Neural cell (in vitro differentiated cells): ENCODE data around the gene CDC37. TPM values are rescaled to one million over a fixed set of nuclear protein-coding genes. Genes with fewer than 3 reads are reported as not detected.

Experiments
- H2AFZ ChIP-seq: fragments of 200-600, 300-800 bp; sonication (generic), shearing (Covaris generic); 2 replicates; pipeline ENCODE4 v1.6.0; 2014; ENCODE audit warnings: low read depth, mild to moderate bottlenecking, antibody characterized with exemption, low read length, moderate library complexity
- H3F3A ChIP-seq: fragments of 200-600 bp; shearing (Covaris generic); 2 replicates; pipeline ENCODE4 v1.6.1; 2016; ENCODE audit warnings: mild to moderate bottlenecking, moderate library complexity, mixed read lengths, antibody characterized with exemption, low read length; ENCODE audit not compliant: insufficient read depth, poor library complexity, severe bottlenecking
- H3K27ac ChIP-seq: fragments of 200-600, 300-800 bp; sonication (generic), shearing (Covaris generic); 2 replicates; pipeline ENCODE4 v1.5.1; 2014; ENCODE audit warnings: mild to moderate bottlenecking, low read length, moderate library complexity
- H3K27me3 ChIP-seq: fragments of 300-800, 200-600 bp; sonication (generic), shearing (Covaris generic); 2 replicates; pipeline ENCODE4 v1.6.0; 2014; ENCODE audit warnings: mild to moderate bottlenecking, low read depth, low read length, moderate library complexity; ENCODE audit not compliant: insufficient read depth
- H3K36me3 ChIP-seq: fragments of 300-800, 200-600 bp; sonication (generic), shearing (Covaris generic); 2 replicates; pipeline ENCODE4 v1.5.1; 2014; ENCODE audit warnings: mild to moderate bottlenecking, antibody characterized with exemption, low read length, moderate library complexity; ENCODE audit not compliant: insufficient read depth
- H3K4me2 ChIP-seq: fragments of 300-800, 200-600 bp; sonication (generic), shearing (Covaris generic); 2 replicates; pipeline ENCODE4 v1.6.0; 2014; ENCODE audit warnings: mild to moderate bottlenecking, low read length
- H3K4me3 ChIP-seq: fragments of 300-800, 200-600 bp; sonication (generic), shearing (Covaris generic); 2 replicates; pipeline ENCODE4 v1.5.1; 2014; ENCODE audit warnings: mild to moderate bottlenecking, low read length, moderate library complexity
- H3K79me2 ChIP-seq: fragments of 200-600 bp; shearing (Covaris generic); replicated peaks from 2 replicates; pipeline ENCODE4 v1.6.0; 2014; ENCODE audit warnings: mild to moderate bottlenecking, low read length, moderate library complexity; ENCODE audit not compliant: insufficient read depth
- H3K9ac ChIP-seq: fragments of 300-800, 200-600 bp; sonication (generic), shearing (Covaris generic); 2 replicates; pipeline ENCODE4 v1.6.1; 2016; ENCODE audit warnings: mild to moderate bottlenecking, low read length, mixed read lengths
- H3K9me2 ChIP-seq: fragments of 200-600 bp; shearing (Covaris generic); 2 replicates; pipeline ENCODE4 v1.6.1; 2016; ENCODE audit warnings: mild to moderate bottlenecking, low read length, mixed read lengths; ENCODE audit not compliant: insufficient read depth
- H3K9me3 ChIP-seq: fragments of 200-600, 300-800 bp; sonication (generic), shearing (Covaris generic); 2 replicates; pipeline ENCODE4 v1.6.1; 2016; ENCODE audit warnings: mild to moderate bottlenecking, mixed run types, low read length, moderate library complexity, mixed read lengths
- H4K20me1 ChIP-seq: fragments of 200-600 bp; shearing (Covaris generic); 2 replicates; pipeline ENCODE4 v1.6.1; 2016; ENCODE audit warnings: mild to moderate bottlenecking, mixed run types; ENCODE audit not compliant: insufficient read depth
- EP300 ChIP-seq: fragments of 450-650 bp; conservative IDR thresholded peaks from 2 replicates; pipeline ENCODE4 v1.6.1; 2014; ENCODE audit warnings: antibody characterized with exemption, mild to moderate bottlenecking, moderate library complexity; ENCODE audit not compliant: poor library complexity, severe bottlenecking
- EZH2 ChIP-seq: fragments of 200-600, 300-800 bp; shearing (Covaris generic), sonication (generic); IDR thresholded peaks from 2 replicates; pipeline ENCODE4 v1.6.1; 2014; ENCODE audit warnings: antibody characterized with exemption, low read length, borderline replicate concordance, mild to moderate bottlenecking; ENCODE audit not compliant: insufficient read depth, poor library complexity, severe bottlenecking
- MXI1 ChIP-seq: fragments of 450-650 bp; conservative IDR thresholded peaks from 2 replicates; pipeline ENCODE4 v1.6.1; 2014; ENCODE audit warnings: antibody characterized with exemption, mild to moderate bottlenecking; ENCODE audit not compliant: poor library complexity, severe bottlenecking
- POLR2AphosphoS5 ChIP-seq: IDR thresholded peaks from 2 replicates; pipeline ENCODE4 v1.6.1; 2012
- RAD21 ChIP-seq: fragments of 450-650 bp; conservative IDR thresholded peaks from 2 replicates; pipeline ENCODE4 v1.6.1; 2014; ENCODE audit warnings: antibody characterized with exemption, mild to moderate bottlenecking, moderate library complexity
- SMC3 ChIP-seq: fragments of 450-650 bp; conservative IDR thresholded peaks from 2 replicates; pipeline ENCODE4 v1.6.1; 2014; ENCODE audit warnings: antibody characterized with exemption, mild to moderate bottlenecking, moderate library complexity; ENCODE audit not compliant: poor library complexity
- TAF1 ChIP-seq: IDR thresholded peaks from 2 replicates; pipeline ENCODE4 v1.6.1; 2012; ENCODE audit warnings: low read depth
- polyA plus RNA-seq: library from polyadenylated mRNA; depleted of rRNA; stranded (reverse); fragments of >200 nt; gene quantifications from 2 replicates; pipeline ENCODE4 v1.2.3, GENCODE V29; 2014
- TF ChIP-seq, protein P1 (sequence below): fragments of 450-650 bp; IDR thresholded peaks from 2 replicates; pipeline ENCODE4 v1.5.1; 2014; ENCODE audit warnings: antibody characterized with exemption, mild to moderate bottlenecking, moderate library complexity; ENCODE audit not compliant: poor library complexity, severe bottlenecking
- TF ChIP-seq, protein P2 (sequence below): IDR thresholded peaks from 2 replicates; pipeline ENCODE4 v1.6.1; 2012; ENCODE audit warnings: borderline replicate concordance

CDC37 gene
- polyA plus RNA-seq, 1 donor from 2014 or later = 359 TPM

DNA sequence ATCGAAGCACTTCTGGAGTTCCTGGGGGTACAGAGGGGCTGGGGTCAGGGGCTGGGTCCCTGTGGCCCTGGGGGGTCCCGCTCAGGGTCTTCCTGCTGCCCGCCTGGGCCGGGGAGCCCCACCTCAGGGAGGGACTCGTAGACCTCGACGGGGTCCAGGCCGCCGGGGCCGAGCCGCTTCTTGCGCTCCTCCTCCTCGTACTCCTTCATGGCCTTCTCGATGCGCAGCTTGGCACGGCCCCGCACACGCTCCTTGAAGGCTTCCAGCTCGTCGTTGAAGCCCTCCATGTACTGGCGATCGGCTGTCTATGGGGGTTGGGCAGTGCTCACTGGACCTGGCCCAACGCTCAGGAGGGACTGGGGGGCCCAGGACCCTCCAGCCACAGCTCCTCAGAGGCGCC is 10.2 kb downstream of the CDC37 start:
- no peaks in the 10 kb centered on the region for H4K20me1 ChIP-seq
- H3K4me3 ChIP-seq = no peak overlapping the region
- no peaks in the 10 kb centered on the region for H3F3A ChIP-seq
- no peak overlapping the region for H2AFZ ChIP-seq
- no peaks in the 10 kb centered on the region for H3K79me2 ChIP-seq
- H3K4me2 ChIP-seq = no peak overlapping the region
- H3K36me3 ChIP-seq = no peaks in the 10 kb centered on the region
- H3K9me2 ChIP-seq = no peaks in the 10 kb centered on the region
- H3K27ac ChIP-seq = no peak overlapping the region
- H3K9me3 ChIP-seq = no peaks in the 10 kb centered on the region
- no peak overlapping the region for H3K9ac ChIP-seq
- no peak for TF ChIP-seq POLR2AphosphoS5
- no peak for TF ChIP-seq SMC3
- TF ChIP-seq, protein P1, sequence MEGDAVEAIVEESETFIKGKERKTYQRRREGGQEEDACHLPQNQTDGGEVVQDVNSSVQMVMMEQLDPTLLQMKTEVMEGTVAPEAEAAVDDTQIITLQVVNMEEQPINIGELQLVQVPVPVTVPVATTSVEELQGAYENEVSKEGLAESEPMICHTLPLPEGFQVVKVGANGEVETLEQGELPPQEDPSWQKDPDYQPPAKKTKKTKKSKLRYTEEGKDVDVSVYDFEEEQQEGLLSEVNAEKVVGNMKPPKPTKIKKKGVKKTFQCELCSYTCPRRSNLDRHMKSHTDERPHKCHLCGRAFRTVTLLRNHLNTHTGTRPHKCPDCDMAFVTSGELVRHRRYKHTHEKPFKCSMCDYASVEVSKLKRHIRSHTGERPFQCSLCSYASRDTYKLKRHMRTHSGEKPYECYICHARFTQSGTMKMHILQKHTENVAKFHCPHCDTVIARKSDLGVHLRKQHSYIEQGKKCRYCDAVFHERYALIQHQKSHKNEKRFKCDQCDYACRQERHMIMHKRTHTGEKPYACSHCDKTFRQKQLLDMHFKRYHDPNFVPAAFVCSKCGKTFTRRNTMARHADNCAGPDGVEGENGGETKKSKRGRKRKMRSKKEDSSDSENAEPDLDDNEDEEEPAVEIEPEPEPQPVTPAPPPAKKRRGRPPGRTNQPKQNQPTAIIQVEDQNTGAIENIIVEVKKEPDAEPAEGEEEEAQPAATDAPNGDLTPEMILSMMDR = no peak
- no peak for TF ChIP-seq TAF1
- TF ChIP-seq EP300 = no peak
- no peak for TF ChIP-seq MXI1
- TF ChIP-seq, protein P2, sequence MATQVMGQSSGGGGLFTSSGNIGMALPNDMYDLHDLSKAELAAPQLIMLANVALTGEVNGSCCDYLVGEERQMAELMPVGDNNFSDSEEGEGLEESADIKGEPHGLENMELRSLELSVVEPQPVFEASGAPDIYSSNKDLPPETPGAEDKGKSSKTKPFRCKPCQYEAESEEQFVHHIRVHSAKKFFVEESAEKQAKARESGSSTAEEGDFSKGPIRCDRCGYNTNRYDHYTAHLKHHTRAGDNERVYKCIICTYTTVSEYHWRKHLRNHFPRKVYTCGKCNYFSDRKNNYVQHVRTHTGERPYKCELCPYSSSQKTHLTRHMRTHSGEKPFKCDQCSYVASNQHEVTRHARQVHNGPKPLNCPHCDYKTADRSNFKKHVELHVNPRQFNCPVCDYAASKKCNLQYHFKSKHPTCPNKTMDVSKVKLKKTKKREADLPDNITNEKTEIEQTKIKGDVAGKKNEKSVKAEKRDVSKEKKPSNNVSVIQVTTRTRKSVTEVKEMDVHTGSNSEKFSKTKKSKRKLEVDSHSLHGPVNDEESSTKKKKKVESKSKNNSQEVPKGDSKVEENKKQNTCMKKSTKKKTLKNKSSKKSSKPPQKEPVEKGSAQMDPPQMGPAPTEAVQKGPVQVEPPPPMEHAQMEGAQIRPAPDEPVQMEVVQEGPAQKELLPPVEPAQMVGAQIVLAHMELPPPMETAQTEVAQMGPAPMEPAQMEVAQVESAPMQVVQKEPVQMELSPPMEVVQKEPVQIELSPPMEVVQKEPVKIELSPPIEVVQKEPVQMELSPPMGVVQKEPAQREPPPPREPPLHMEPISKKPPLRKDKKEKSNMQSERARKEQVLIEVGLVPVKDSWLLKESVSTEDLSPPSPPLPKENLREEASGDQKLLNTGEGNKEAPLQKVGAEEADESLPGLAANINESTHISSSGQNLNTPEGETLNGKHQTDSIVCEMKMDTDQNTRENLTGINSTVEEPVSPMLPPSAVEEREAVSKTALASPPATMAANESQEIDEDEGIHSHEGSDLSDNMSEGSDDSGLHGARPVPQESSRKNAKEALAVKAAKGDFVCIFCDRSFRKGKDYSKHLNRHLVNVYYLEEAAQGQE = no peak
- no peak for TF ChIP-seq EZH2
- TF ChIP-seq RAD21 = no peak
- H3K27me3 ChIP-seq = no peaks in the 10 kb centered on the region

DNA sequence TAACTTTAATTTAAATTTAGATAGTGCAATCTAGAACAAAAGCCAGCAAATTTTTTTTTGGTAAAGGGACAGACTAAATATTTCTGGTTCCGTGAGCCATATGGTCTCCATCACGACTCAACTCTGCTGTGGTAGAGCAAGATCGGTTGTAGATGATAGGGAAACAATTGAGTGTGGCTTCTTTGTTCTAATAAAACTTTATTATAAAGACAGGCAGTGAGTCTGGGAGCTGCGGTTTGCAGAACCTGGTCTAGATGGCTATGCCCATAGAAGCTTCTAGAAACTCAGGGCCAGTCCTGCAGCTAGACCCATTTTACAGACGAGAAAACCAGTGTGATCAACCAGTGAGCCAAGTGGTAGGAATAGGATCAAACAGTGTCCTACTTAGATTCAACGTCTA is 11.2 kb downstream of the CDC37 start:
- H4K20me1 ChIP-seq = no peaks in the 10 kb centered on the region
- TF ChIP-seq SMC3 = no peak
- no peak overlapping the region for H3K4me2 ChIP-seq
- H3K9me3 ChIP-seq = no peaks in the 10 kb centered on the region
- no peaks in the 10 kb centered on the region for H3K9me2 ChIP-seq
- H3K27me3 ChIP-seq = no peaks in the 10 kb centered on the region
- H3K79me2 ChIP-seq = no peaks in the 10 kb centered on the region
- H3K4me3 ChIP-seq = no peak overlapping the region
- H3F3A ChIP-seq = no peaks in the 10 kb centered on the region
- no peak overlapping the region for H3K9ac ChIP-seq
- no peak overlapping the region for H2AFZ ChIP-seq
- no peak overlapping the region for H3K27ac ChIP-seq
- H3K36me3 ChIP-seq = no peaks in the 10 kb centered on the region

DNA sequence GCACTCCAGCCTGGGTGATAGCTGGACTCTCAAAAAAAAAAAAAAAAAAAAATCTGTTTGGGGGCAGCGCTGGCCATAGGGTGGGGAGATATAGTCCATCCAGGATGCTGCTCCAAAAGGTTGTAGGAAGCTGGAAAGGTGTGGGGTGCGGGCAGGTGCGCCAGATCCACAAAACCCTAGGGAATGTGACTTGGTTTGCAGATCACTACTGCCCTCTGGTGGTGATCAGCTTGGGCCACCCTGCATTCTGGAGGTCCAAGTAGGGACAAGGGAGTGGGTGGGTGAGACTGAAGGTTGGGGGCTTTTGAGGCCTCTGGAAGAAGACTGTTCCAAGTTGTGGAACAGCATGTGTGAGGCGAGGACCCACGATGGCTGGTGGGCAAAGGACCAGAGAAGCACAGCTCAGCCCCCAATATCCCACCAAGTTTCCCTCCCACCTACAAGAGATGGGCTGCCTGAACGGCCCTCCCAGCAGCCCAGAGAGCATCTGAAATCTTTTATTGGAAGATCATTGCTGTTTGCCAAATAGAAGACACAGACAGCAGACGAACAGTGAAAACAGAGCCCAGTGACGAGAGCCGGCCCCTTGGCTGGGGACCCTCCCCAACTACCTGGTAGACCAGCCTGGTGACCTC is 12.6 kb downstream of the CDC37 start:
- H3K27me3 ChIP-seq = no peaks in the 10 kb centered on the region
- no peaks in the 10 kb centered on the region for H3K9me2 ChIP-seq
- H3K9me3 ChIP-seq = no peaks in the 10 kb centered on the region
- no peaks in the 10 kb centered on the region for H3K36me3 ChIP-seq
- H3K27ac ChIP-seq = no peak overlapping the region
- H3K9ac ChIP-seq = no peak overlapping the region
- H3K4me3 ChIP-seq = no peak overlapping the region
- H4K20me1 ChIP-seq = no peaks in the 10 kb centered on the region
- no peaks in the 10 kb centered on the region for H3K79me2 ChIP-seq
- H2AFZ ChIP-seq = no peak overlapping the region
- H3F3A ChIP-seq = no peaks in the 10 kb centered on the region
- no peak overlapping the region for H3K4me2 ChIP-seq
- TF ChIP-seq, protein P1 = peak; percentile 78
- peak; percentile 77 for TF ChIP-seq SMC3
- TF ChIP-seq RAD21 = peak; percentile 69
- no peak for TF ChIP-seq TAF1
